ENCODE results near the gene TYROBP.
A peak's percentile ranks its signal among the peaks of the same experiment; 100 is the strongest.

TYROBP gene

GRCh38 chr19:35939307-35940077 lies 31.4 kb upstream of the TYROBP start:
- no peak for TF ChIP-seq CTCF (IDR thresholded peaks at IDR 0.05; ENCODE audit: low read depth, low read length)
- Histone ChIP-seq H3K9me3 (ENCODE audit: severe bottlenecking) (no peaks in the 10 kb centered on the region), H3K27me3 (ENCODE audit: insufficient read depth, low read depth, severe bottlenecking) (no peaks in the 10 kb centered on the region), H3K27ac (no peak overlapping the region), H3K36me3 (peaks cover 48% of the 10 kb centered on the region), H3K4me3 (ENCODE audit: low read depth, low read length) (no peak overlapping the region)
- no peak for DNase-seq

- no peak overlapping the region for H3K4me3 ChIP-seq (ENCODE audit: low read depth, low read length)
- no peaks in the 10 kb centered on the region for H3K9me3 ChIP-seq (ENCODE audit: severe bottlenecking)
- no peak overlapping the region for H3K27ac ChIP-seq
- H3K27me3 ChIP-seq (ENCODE audit: insufficient read depth, low read depth, severe bottlenecking): no peaks in the 10 kb centered on the region
- TF ChIP-seq CTCF (IDR thresholded peaks at IDR 0.05; ENCODE audit: low read depth, low read length): 0 out of 2 replicates have a peak, but pooled peaks have one; percentile 4
- peaks cover 41% of the 10 kb centered on the region for H3K36me3 ChIP-seq
- no peak for DNase-seq
These were observed 30.5 kb upstream of the TYROBP start for GRCh38 chr19:35938282-35939224.

- H3K27me3 ChIP-seq (ENCODE audit: insufficient read depth, low read depth, severe bottlenecking): no peaks in the 10 kb centered on the region
- peaks cover 39% of the 10 kb centered on the region for H3K36me3 ChIP-seq
- DNase-seq: no peak
- H3K9me3 ChIP-seq (ENCODE audit: severe bottlenecking): no peaks in the 10 kb centered on the region
- peak overlapping the region; percentile 53 for H3K4me3 ChIP-seq (ENCODE audit: low read depth, low read length)
- no peak for TF ChIP-seq CTCF (IDR thresholded peaks at IDR 0.05; ENCODE audit: low read depth, low read length)
- H3K27ac ChIP-seq: no peak overlapping the region
These were observed 29.5 kb upstream of the TYROBP start for GRCh38 chr19:35937345-35938281.

- Histone ChIP-seq H3K4me3 (ENCODE audit: low read depth, low read length) (peak overlapping the region; percentile 53), H3K36me3 (peaks cover 31% of the 10 kb centered on the region), H3K27me3 (ENCODE audit: insufficient read depth, low read depth, severe bottlenecking) (no peaks in the 10 kb centered on the region), H3K27ac (peak overlapping the region; percentile 49), H3K9me3 (ENCODE audit: severe bottlenecking) (no peaks in the 10 kb centered on the region)
- no peak for DNase-seq
- TF ChIP-seq CTCF (IDR thresholded peaks at IDR 0.05; ENCODE audit: low read depth, low read length): no peak
These were observed 28.7 kb upstream of the TYROBP start for GRCh38 chr19:35936738-35937268.

Data from WERI-Rb-1 (cell line).